RWPE2 (cell line): ENCODE measurements around the gene FBXO11.

ENCODE experiments used
- ATAC-seq: fragments of 200-7000 bp; cut with Tn5 transposase; 3 replicates; pipeline ENCODE4 v1.9.1; 2021; ENCODE audit warnings: low read depth
- DNase-seq: peaks from one replicate; pipeline ENCODE4 v3.0.0-alpha.2; 2020; ENCODE audit warnings: low spot score
- H3K27ac ChIP-seq: fragments of 450-650 bp; 2 replicates; pipeline ENCODE4 v1.5.1; 2017; ENCODE audit warnings: mild to moderate bottlenecking; ENCODE audit not compliant: poor library complexity, severe bottlenecking
- H3K27me3 ChIP-seq: fragments of 250-450 bp; sonication (Bioruptor Pico); 2 replicates; pipeline ENCODE4 v1.5.1; 2021; ENCODE audit warnings: mild to moderate bottlenecking, moderate library complexity; ENCODE audit not compliant: insufficient read depth, poor library complexity, severe bottlenecking
- H3K36me3 ChIP-seq: fragments of 250-450 bp; sonication (Bioruptor Pico); 2 replicates; pipeline ENCODE4 v1.5.1; 2020; ENCODE audit warnings: low read depth, mild to moderate bottlenecking, moderate library complexity
- H3K4me1 ChIP-seq: fragments of 250-450 bp; sonication (Bioruptor Pico); 2 replicates; pipeline ENCODE4 v1.5.1; 2021; ENCODE audit warnings: mild to moderate bottlenecking, moderate library complexity; ENCODE audit not compliant: insufficient read depth, poor library complexity, severe bottlenecking
- H3K4me3 ChIP-seq: fragments of 250-450 bp; sonication (Bioruptor Pico); 2 replicates; pipeline ENCODE4 v1.5.1; 2021; ENCODE audit warnings: mild to moderate bottlenecking, moderate library complexity; ENCODE audit not compliant: severe bottlenecking
- H3K9me3 ChIP-seq: fragments of 250-450 bp; sonication (Bioruptor Pico); 2 replicates; pipeline ENCODE4 v1.5.1; 2021; ENCODE audit warnings: mild to moderate bottlenecking, moderate library complexity; ENCODE audit not compliant: severe bottlenecking
- CTCF ChIP-seq: fragments of 450-650 bp; IDR thresholded peaks from one replicate; pipeline ENCODE4 v1.5.1; 2017; ENCODE audit warnings: mild to moderate bottlenecking, moderate library complexity; ENCODE audit not compliant: poor library complexity, severe bottlenecking

Gene FBXO11

DNA sequence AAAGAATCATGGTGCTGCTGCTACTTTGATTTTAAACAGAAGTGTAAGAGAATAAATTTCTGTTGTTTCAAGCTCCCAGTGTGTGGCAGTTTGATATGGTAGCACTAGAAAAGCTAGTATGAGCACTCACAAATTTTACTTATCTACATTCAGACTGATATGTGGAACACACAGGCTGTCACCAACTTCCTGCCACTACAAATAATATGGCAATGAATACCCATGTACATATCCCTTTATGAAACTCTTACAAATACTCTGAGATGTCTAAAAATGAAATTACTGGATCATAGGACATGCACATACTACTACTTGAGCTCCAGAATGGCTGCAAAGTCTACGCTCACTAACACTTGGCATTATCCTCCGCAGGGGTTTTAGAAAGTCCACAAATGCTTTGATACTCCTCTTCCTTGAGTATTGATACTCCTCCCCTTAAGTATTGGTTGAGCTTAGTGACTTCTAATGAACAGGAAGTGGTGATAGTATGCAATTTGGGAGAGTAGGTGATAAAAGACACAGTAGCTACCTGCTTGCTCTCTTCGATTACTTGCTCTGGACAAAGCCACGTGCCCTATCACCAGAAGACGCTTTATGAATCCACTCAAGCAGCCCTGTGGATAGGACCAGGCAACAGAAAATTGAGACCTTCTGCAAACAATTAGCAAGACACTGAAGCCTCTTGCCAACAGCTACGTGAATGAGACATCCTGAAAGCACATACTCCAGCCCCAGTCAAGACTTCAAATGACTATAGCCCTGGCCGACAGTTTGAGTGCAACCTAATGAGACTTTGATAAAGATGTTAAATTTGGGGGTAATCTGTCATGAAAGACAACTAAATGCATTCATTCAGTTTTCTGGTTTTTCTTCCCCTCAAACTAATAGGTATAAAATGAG, 35.4 kb downstream of the FBXO11 start:
- no peaks in the 10 kb centered on the region for H3K27me3 ChIP-seq
- ATAC-seq (no peak), DNase-seq (no peak)
- TF ChIP-seq CTCF: no peak
- no peaks in the 10 kb centered on the region for H3K9me3 ChIP-seq
- H3K36me3 ChIP-seq: peaks cover 23% of the 10 kb centered on the region
- H3K4me3 ChIP-seq: no peak overlapping the region
- no peak overlapping the region for H3K27ac ChIP-seq
- peaks cover 17% of the 10 kb centered on the region for H3K4me1 ChIP-seq

DNA sequence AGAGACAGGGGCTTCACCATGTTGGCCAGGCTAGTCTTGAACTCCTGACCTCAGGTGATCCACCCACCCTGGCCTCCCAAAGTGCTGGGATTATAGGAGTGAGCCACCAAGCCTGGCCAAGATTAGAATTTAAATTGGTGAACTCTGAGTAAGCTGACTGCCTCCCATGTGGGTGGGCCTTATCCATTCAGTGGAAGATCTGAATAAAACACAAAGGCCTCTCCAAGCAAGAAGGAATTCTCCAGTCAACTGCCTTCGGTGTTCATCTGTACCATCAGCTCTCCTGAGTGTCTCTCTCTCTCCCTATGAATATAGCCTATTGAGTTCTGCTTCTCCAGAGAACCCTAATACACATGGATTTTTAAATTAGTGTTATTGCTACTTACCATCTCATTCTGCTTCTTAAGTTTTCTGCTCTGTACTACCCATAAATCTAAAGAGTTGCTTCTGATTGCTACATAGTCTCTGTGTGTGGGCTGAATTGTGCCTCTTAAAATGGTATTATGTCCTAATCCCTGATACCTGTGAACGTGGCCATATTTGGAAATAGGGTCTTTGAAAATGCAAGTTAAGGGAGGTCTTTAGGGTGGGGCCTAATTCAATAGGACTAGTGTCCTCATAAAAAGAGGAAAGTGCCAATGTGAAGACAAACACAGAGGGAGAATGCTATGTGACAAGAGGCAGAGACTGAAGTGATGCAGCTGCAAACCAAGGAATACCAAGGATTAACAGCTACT, 36.3 kb downstream of the FBXO11 start:
- H3K4me3 ChIP-seq: no peak overlapping the region
- no peak overlapping the region for H3K27ac ChIP-seq
- no peaks in the 10 kb centered on the region for H3K9me3 ChIP-seq
- TF ChIP-seq CTCF: no peak
- H3K4me1 ChIP-seq: peaks cover 14% of the 10 kb centered on the region
- ATAC-seq (no peak), DNase-seq (no peak)
- H3K27me3 ChIP-seq: no peaks in the 10 kb centered on the region
- H3K36me3 ChIP-seq: peaks cover 20% of the 10 kb centered on the region

GRCh38 chr2:47868611-47869352, 37.5 kb downstream of the FBXO11 start:
- no peak overlapping the region for H3K27ac ChIP-seq
- peaks cover 11% of the 10 kb centered on the region for H3K4me1 ChIP-seq
- H3K9me3 ChIP-seq: no peaks in the 10 kb centered on the region
- H3K27me3 ChIP-seq: no peaks in the 10 kb centered on the region
- ATAC-seq (no peak), DNase-seq (no peak)
- no peak for TF ChIP-seq CTCF
- H3K36me3 ChIP-seq: peaks cover 16% of the 10 kb centered on the region
- no peak overlapping the region for H3K4me3 ChIP-seq

GRCh38 chr2:47867205-47867604, 39.1 kb downstream of the FBXO11 start:
- H3K36me3 ChIP-seq: peaks cover 3% of the 10 kb centered on the region; the same call in 1 of the 2 replicates

More at GRCh38 chr2:47867205-47867604, 39.1 kb downstream of the FBXO11 start:
- TF ChIP-seq CTCF: no peak
- ATAC-seq: peak; percentile 81
- Histone ChIP-seq H3K9me3 (no peaks in the 10 kb centered on the region), H3K4me1 (peaks cover 11% of the 10 kb centered on the region), H3K27me3 (no peaks in the 10 kb centered on the region), H3K27ac (peak overlapping the region; percentile 29), H3K4me3 (no peak overlapping the region)
- DNase-seq: no peak
